PC-3 (cell line): ENCODE results near the gene RENBP. TPM values are rescaled to one million over a fixed set of nuclear protein-coding genes. Genes with fewer than 3 reads are reported as not detected.

Source experiments
- ATAC-seq: fragments of 200-7000 bp; cut with Tn5 transposase; 2 replicates; pipeline ENCODE4 v1.9.1; 2020; ENCODE audit warnings: mild to moderate bottlenecking, moderate library complexity
- BruUV-seq: library from RNA; stranded (reverse); fragments of 400-500 nt; replicated peaks from 2 replicates; lab custom pipeline; 2021; lab: Mats Ljungman, UMichigan
- CTCF ChIA-PET: fragments of 300-600 bp; sonication (Branson Sonifier 250); formaldehyde crosslinking; loops from one replicate; lab custom pipeline; 2022; ENCODE audit warnings: antibody characterized with exemption; lab: Charles Lee
- POLR2A ChIA-PET: fragments of 300-600 bp; sonication (Branson Sonifier 250); formaldehyde crosslinking; loops from one replicate; lab custom pipeline; 2022; ENCODE audit warnings: antibody characterized with exemption; ENCODE audit not compliant: unreplicated experiment; lab: Charles Lee
- DNase-seq: peaks from one replicate; pipeline ENCODE4 v3.0.0-alpha.2; 2015
- H2AFZ ChIP-seq: fragments of 300-600 bp; sonication (generic); 2 replicates; pipeline ENCODE4 v1.6.0; 2016; ENCODE audit warnings: antibody characterized with exemption, low read length
- H3F3A ChIP-seq: fragments of 300-600 bp; sonication (generic); one replicate; pipeline ENCODE4 v1.6.0; 2017; ENCODE audit warnings: antibody characterized with exemption, low read length, control low read depth, mild to moderate bottlenecking; ENCODE audit not compliant: unreplicated experiment
- H3K27ac ChIP-seq: fragments of 300-600 bp; sonication (generic); 2 replicates; pipeline ENCODE4 v1.5.1; 2016; ENCODE audit warnings: mild to moderate bottlenecking, low read length
- H3K27me3 ChIP-seq: fragments of 300-600 bp; sonication (generic); 2 replicates; pipeline ENCODE4 v1.6.1; 2016; ENCODE audit warnings: low read length, mixed read lengths
- H3K36me3 ChIP-seq: fragments of 300-600 bp; sonication (generic); 2 replicates; pipeline ENCODE4 v1.6.1; 2016; ENCODE audit warnings: low read depth, mixed run types, low read length, mixed read lengths
- H3K4me1 ChIP-seq: fragments of 300-600 bp; sonication (generic); 2 replicates; pipeline ENCODE4 v1.5.1; 2016; ENCODE audit warnings: low read length; ENCODE audit not compliant: insufficient read depth
- H3K4me2 ChIP-seq: fragments of 300-600 bp; sonication (generic); 2 replicates; pipeline ENCODE4 v1.6.0; 2016; ENCODE audit warnings: low read length
- H3K4me3 ChIP-seq: fragments of 300-600 bp; sonication (generic); 2 replicates; pipeline ENCODE4 v1.5.1; 2016; ENCODE audit warnings: mild to moderate bottlenecking, low read length, mixed read lengths
- H3K79me2 ChIP-seq: fragments of 300-600 bp; sonication (generic); 2 replicates; pipeline ENCODE4 v1.6.1; 2017; ENCODE audit warnings: low read length, mixed read lengths
- H3K9ac ChIP-seq: fragments of 300-600 bp; sonication (generic); 2 replicates; pipeline ENCODE4 v1.6.0; 2016; ENCODE audit warnings: mild to moderate bottlenecking, low read length
- H3K9me2 ChIP-seq: fragments of 300-600 bp; sonication (generic); replicated peaks from 2 replicates; pipeline ENCODE4 v1.6.1; 2016; ENCODE audit warnings: mixed run types, low read length, mixed read lengths
- H3K9me3 ChIP-seq: fragments of 300-600 bp; sonication (generic); 2 replicates; pipeline ENCODE4 v1.6.1; 2016; ENCODE audit warnings: low read length, mixed read lengths
- H4K20me1 ChIP-seq: fragments of 300-600 bp; sonication (generic); 2 replicates; pipeline ENCODE4 v1.6.1; 2016; ENCODE audit warnings: low read length, mixed read lengths
- EZH2 ChIP-seq: fragments of 300-600 bp; sonication (generic); IDR thresholded peaks from one replicate; pipeline ENCODE4 v1.6.1; 2017; ENCODE audit warnings: antibody characterized with exemption, mild to moderate bottlenecking, low read length; ENCODE audit not compliant: unreplicated experiment
- EZH2phosphoT487 ChIP-seq: fragments of 300-600 bp; sonication (generic); IDR thresholded peaks from 2 replicates; pipeline ENCODE4 v1.6.1; 2018; ENCODE audit warnings: mild to moderate bottlenecking, antibody characterized with exemption, low read length, borderline replicate concordance
- intact Hi-C: fragments of 100-400 bp; cut with micrococcal nuclease; formaldehyde crosslinking; loops from 2 replicates; pipeline ENCODE4 v1.9.0; 2023
- total RNA-seq: library from RNA; depleted of rRNA; stranded (reverse); fragments of >200 nt; gene quantifications from 2 replicates; pipeline ENCODE4 v1.2.3, GENCODE V29; 2014
- TF ChIP-seq, protein P1 (sequence below): fragments of 300-600 bp; sonication (generic); conservative IDR thresholded peaks from 2 replicates; pipeline ENCODE4 v1.5.1; 2017; ENCODE audit warnings: antibody characterized with exemption, low read depth, mild to moderate bottlenecking, low read length

The RENBP gene
- total RNA-seq, 1 experiment from 2014 or later = not detected

DNA sequence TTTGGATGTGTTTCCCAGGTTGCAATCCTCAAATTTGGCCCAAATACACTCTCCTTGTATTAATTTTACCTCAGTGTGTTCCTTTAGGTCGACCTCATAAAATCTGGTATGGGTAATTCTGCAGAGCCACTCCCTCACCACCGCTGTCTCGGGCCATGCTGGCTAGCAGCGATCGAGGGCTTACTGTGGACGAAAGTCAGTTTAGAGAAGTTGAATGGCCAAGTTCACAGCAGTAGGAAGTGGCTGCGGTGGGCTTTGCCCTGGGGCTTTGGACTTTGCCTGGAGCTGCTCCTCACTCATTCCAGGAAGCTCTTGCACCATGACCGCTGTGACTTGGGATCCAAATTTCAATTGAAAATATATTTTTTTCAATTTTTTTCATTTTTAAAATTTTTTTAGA is 47.7 kb upstream of the RENBP start:
- intact Hi-C loops = no loop called here
- no peak overlapping the region for H3K4me2 ChIP-seq
- H3K4me1 ChIP-seq = no peaks in the 10 kb centered on the region
- no peak overlapping the region for H3K4me3 ChIP-seq
- H3K79me2 ChIP-seq = no peaks in the 10 kb centered on the region
- H3K9me3 ChIP-seq = no peaks in the 10 kb centered on the region
- no peaks in the 10 kb centered on the region for H4K20me1 ChIP-seq
- H3K9ac ChIP-seq = no peak overlapping the region
- CTCF ChIA-PET = no interaction called here
- H3K27ac ChIP-seq = no peak overlapping the region
- H3K36me3 ChIP-seq = no peaks in the 10 kb centered on the region
- ATAC-seq = no peak
- no TSS peak for BruUV-seq
- no peaks in the 10 kb centered on the region for H3K27me3 ChIP-seq
- H3K9me2 ChIP-seq = no peaks in the 10 kb centered on the region
- POLR2A ChIA-PET = no interaction called here
- no peak for DNase-seq
- no peak overlapping the region for H2AFZ ChIP-seq
- H3F3A ChIP-seq = no peaks in the 10 kb centered on the region
- TF ChIP-seq EZH2phosphoT487 = no peak
- TF ChIP-seq EZH2 = no peak
- TF ChIP-seq, protein P1, sequence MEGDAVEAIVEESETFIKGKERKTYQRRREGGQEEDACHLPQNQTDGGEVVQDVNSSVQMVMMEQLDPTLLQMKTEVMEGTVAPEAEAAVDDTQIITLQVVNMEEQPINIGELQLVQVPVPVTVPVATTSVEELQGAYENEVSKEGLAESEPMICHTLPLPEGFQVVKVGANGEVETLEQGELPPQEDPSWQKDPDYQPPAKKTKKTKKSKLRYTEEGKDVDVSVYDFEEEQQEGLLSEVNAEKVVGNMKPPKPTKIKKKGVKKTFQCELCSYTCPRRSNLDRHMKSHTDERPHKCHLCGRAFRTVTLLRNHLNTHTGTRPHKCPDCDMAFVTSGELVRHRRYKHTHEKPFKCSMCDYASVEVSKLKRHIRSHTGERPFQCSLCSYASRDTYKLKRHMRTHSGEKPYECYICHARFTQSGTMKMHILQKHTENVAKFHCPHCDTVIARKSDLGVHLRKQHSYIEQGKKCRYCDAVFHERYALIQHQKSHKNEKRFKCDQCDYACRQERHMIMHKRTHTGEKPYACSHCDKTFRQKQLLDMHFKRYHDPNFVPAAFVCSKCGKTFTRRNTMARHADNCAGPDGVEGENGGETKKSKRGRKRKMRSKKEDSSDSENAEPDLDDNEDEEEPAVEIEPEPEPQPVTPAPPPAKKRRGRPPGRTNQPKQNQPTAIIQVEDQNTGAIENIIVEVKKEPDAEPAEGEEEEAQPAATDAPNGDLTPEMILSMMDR = no peak

DNA sequence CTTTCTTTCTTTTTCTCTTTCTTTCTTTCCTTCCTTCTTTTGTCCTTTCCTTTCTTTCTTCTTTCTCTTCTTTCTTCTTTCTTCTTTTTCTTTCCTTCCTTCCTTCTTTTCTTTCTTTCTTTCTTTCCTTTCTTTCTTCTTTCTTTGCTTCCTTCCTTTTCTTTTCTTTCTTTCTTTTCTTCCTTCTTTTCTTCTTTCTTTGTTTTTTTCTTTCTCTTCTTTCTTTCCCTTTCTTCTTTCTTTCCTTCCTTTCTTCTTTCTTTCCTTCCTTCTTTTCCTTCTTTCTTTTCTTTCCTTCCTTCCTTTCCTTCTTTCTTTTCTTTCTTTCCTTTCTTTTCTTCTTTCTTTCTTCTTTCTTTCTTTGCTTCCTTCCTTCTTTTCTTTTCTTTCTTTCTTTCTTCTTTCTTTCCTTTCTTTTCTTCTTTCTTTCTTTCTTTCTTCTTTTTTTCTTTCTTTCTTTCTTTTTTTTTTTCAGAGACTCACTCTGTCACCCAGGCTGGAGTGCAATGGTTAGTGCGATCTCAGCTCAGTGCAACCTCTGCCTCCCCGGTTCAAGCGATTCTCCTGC is 46.7 kb upstream of the RENBP start:
- intact Hi-C loops = no loop called here
- CTCF ChIA-PET = no interaction called here

More for the DNA sequence above, 46.7 kb upstream of the RENBP start:
- Histone ChIP-seq H3K79me2 (no peaks in the 10 kb centered on the region), H3K27me3 (no peaks in the 10 kb centered on the region), H3K27ac (no peak overlapping the region), H2AFZ (no peak overlapping the region), H4K20me1 (no peaks in the 10 kb centered on the region), H3K9me3 (no peaks in the 10 kb centered on the region), H3K9ac (no peak overlapping the region), H3K36me3 (no peaks in the 10 kb centered on the region), H3K4me2 (no peak overlapping the region), H3K4me3 (no peak overlapping the region), H3K4me1 (no peaks in the 10 kb centered on the region), H3F3A (no peaks in the 10 kb centered on the region), H3K9me2 (no peaks in the 10 kb centered on the region)
- no TSS peak for BruUV-seq
- TF ChIP-seq EZH2phosphoT487 = no peak
- TF ChIP-seq EZH2 = no peak
- TF ChIP-seq, protein P1 = no peak
- no peak for DNase-seq
- ATAC-seq = no peak
- POLR2A ChIA-PET = no interaction called here
